Testis (tissue), 3 donors: ENCODE results near the gene PDLIM7. TPM values are rescaled to one million over a fixed set of nuclear protein-coding genes. Genes with fewer than 3 reads are reported as not detected.

Source experiments
- DNase-seq: peaks from one replicate; pipeline ENCODE4 v3.0.0-alpha.2; 2019
- H3K27ac ChIP-seq, 2 donors: fragments of 200-600 bp; sonication (generic); one replicate each; pipeline ENCODE4 v1.5.1; 2019
- H3K27me3 ChIP-seq: fragments of 200-600 bp; sonication (generic); one replicate; pipeline ENCODE4 v1.5.1; 2019
- H3K36me3 ChIP-seq: fragments of 200-600 bp; sonication (generic); one replicate; pipeline ENCODE4 v1.5.1; 2017; ENCODE audit warnings: low read depth; ENCODE audit errors: missing control alignments
- H3K4me1 ChIP-seq: fragments of 200-600 bp; sonication (generic); one replicate; pipeline ENCODE4 v1.5.1; 2019
- H3K4me3 ChIP-seq, 2 donors: fragments of 200-600 bp; sonication (generic); one replicate each; pipeline ENCODE4 v1.5.1; 2017 to 2019
- H3K9me3 ChIP-seq: fragments of 200-600 bp; sonication (generic); one replicate; pipeline ENCODE4 v1.5.1; 2017
- CTCF ChIP-seq, 3 experiments: fragments of 450-650 bp in 2 of 3; fragments of 200-600 bp in 1 of 3; sonication (generic) in 1 of 3; IDR thresholded peaks; one replicate each; pipeline ENCODE4 v1.5.1; 2016 to 2019; ENCODE audit warnings: antibody characterized with exemption in 3 of 3, mild to moderate bottlenecking in 2 of 3, moderate library complexity in 1 of 3
- POLR2A ChIP-seq: fragments of 450-650 bp; IDR thresholded peaks from one replicate; pipeline ENCODE4 v1.6.1; 2017; ENCODE audit warnings: antibody characterized with exemption, mild to moderate bottlenecking, moderate library complexity
- WGBS, 2 donors: methylation state at CpG; one replicate each; pipeline ENCODE4 v1.1.5; 2018; 5-methylcytosine and 5-hydroxymethylcytosine counted together
- intact Hi-C: fragments of 100-400 bp; cut with DNase I; formaldehyde crosslinking; loops from one replicate; pipeline ENCODE4 v1.15.1; 2023; ENCODE audit warnings: low total_unique reads
- polyA plus RNA-seq: library from polyadenylated mRNA; stranded (reverse); fragments of 350-450 nt; fragmentation: Illumina TruSeq; extraction: RNeasy Lipid Tissue Mini Kit (QIAGEN cat#74804); gene quantifications from one replicate; pipeline ENCODE4 v1.2.3, GENCODE V29; 2014; ENCODE audit warnings: low read depth, low replicate concordance; ENCODE audit not compliant: insufficient read depth
- total RNA-seq, 2 donors: library from RNA; depleted of rRNA; stranded (reverse); fragments of >200 nt; gene quantifications; one replicate each; pipeline ENCODE4 v1.2.3, GENCODE V29; 2016

PDLIM7 gene
- total and polyA plus RNA-seq, 3 donors from 2014 or later, result 72.2 to 118 (median 90.5) TPM

- H3K27me3 ChIP-seq, result no peaks in the 10 kb centered on the region
- TF ChIP-seq POLR2A, result no peak
- TF ChIP-seq CTCF (IDR thresholded peaks at IDR 0.05), result no peak
- intact Hi-C loops, result no loop called here
- H3K4me3 ChIP-seq, result no peak overlapping the region
- no peaks in the 10 kb centered on the region for H3K9me3 ChIP-seq
- 50 to 54% methylated on average over 10 to 11 of the region's 11 CpGs for WGBS, 2 donors
- no peak for DNase-seq
- no peak overlapping the region for H3K27ac ChIP-seq
- peaks cover 49% of the 10 kb centered on the region for H3K4me1 ChIP-seq
- no peaks in the 10 kb centered on the region for H3K36me3 ChIP-seq
These were observed 21.6 kb downstream of the PDLIM7 start for GRCh38 chr5:177475563-177476427.

GRCh38 chr5:177474846-177475562, 22.4 kb downstream of the PDLIM7 start:
- Histone ChIP-seq H3K9me3 (no peaks in the 10 kb centered on the region), H3K4me1 (peaks cover 48% of the 10 kb centered on the region), H3K27ac (peak overlapping the region in 1 of 2 donors; percentile 82), H3K36me3 (no peaks in the 10 kb centered on the region), H3K4me3 (no peak overlapping the region), H3K27me3 (no peaks in the 10 kb centered on the region)
- intact Hi-C loops, result no loop called here
- WGBS, 2 donors, result 53 to 55% methylated on average over 4 of the region's 4 CpGs
- DNase-seq, result no peak
- TF ChIP-seq CTCF (IDR thresholded peaks at IDR 0.05), result no peak
- no peak for TF ChIP-seq POLR2A

- no peaks in the 10 kb centered on the region for H3K27me3 ChIP-seq
- H3K9me3 ChIP-seq, result no peaks in the 10 kb centered on the region
- TF ChIP-seq POLR2A, result no peak
- TF ChIP-seq CTCF (IDR thresholded peaks at IDR 0.05), result no peak
- no peaks in the 10 kb centered on the region for H3K36me3 ChIP-seq
- peaks cover 39% of the 10 kb centered on the region for H3K4me1 ChIP-seq
- H3K27ac ChIP-seq, result peak overlapping the region in 1 of 2 donors; percentile 82
- intact Hi-C loops, result no loop called here
- H3K4me3 ChIP-seq, result peak overlapping the region in 1 of 2 donors; percentile 72
- no peak for DNase-seq
- 23 to 31% methylated on average over 7 of the region's 7 CpGs for WGBS, 2 donors
These were observed 23.4 kb downstream of the PDLIM7 start for GRCh38 chr5:177474002-177474476.

- intact Hi-C loops, result no loop called here
- peak; percentile 53 for DNase-seq
- Histone ChIP-seq H3K9me3 (no peaks in the 10 kb centered on the region), H3K27ac (peak within 1 kb of the TSS; percentile 73 to 82), H3K36me3 (no peaks in the 10 kb centered on the region), H3K4me1 (peaks cover 33% of the 10 kb centered on the region), H3K4me3 (peak within 1 kb of the TSS; percentile 71 to 72), H3K27me3 (no peaks in the 10 kb centered on the region)
- TF ChIP-seq POLR2A, result no peak
- no peak for TF ChIP-seq CTCF (IDR thresholded peaks at IDR 0.05)
- WGBS, 2 donors, result 1 to 7% methylated on average over 7 to 42 of the region's 69 CpGs
These were observed 23.9 kb downstream of the PDLIM7 start, which contains the start of gene DBN1 for GRCh38 chr5:177473443-177474001. Gene DBN1 (minus strand): TSS chr5:177473634. CDS start chr5:177473521, 113 bp downstream.
